WTC11 (cell line): Measurements from ENCODE around the gene NPAS3. TPM values are rescaled to one million over a fixed set of nuclear protein-coding genes. Genes with fewer than 3 reads are reported as not detected.

ENCODE experiments used
- ATAC-seq: fragments of 200-7000 bp; cut with Tn5 transposase; 2 replicates; pipeline ENCODE4 v1.10.0; 2021; ENCODE audit warnings: mild to moderate bottlenecking, moderate library complexity
- CTCF ChIA-PET: fragments of 300-600 bp; sonication (Branson Sonifier 250); formaldehyde crosslinking; loops from one replicate; lab custom pipeline; 2021; ENCODE audit warnings: antibody characterized with exemption; lab: Charles Lee
- POLR2A ChIA-PET: fragments of 350-600 bp; sonication (Branson Sonifier 250); formaldehyde crosslinking; loops from one replicate; lab custom pipeline; 2021; ENCODE audit warnings: antibody characterized with exemption; lab: Charles Lee
- DNase-seq: peaks from one replicate; pipeline ENCODE4 v3.0.0; 2021; ENCODE audit warnings: low spot score
- H3K27ac Mint-ChIP-seq: 2 replicates; pipeline ENCODE4 v1.8.0; 2021; ENCODE audit warnings: mixed read lengths
- H3K27me3 Mint-ChIP-seq: 2 replicates; pipeline ENCODE4 v1.8.0; 2021; ENCODE audit warnings: low read depth, mild to moderate bottlenecking, moderate library complexity, mixed read lengths
- H3K36me3 Mint-ChIP-seq: 2 replicates; pipeline ENCODE4 v1.8.0; 2021; ENCODE audit warnings: mixed read lengths
- H3K4me1 Mint-ChIP-seq: 2 replicates; pipeline ENCODE4 v1.8.0; 2022; ENCODE audit warnings: mixed read lengths
- H3K4me3 Mint-ChIP-seq: 2 replicates; pipeline ENCODE4 v1.8.0; 2021; ENCODE audit warnings: mild to moderate bottlenecking, moderate library complexity, mixed read lengths
- H3K9me3 Mint-ChIP-seq: 2 replicates; pipeline ENCODE4 v1.8.0; 2021; ENCODE audit warnings: mixed read lengths
- CBFB ChIP-seq: sonication (generic); formaldehyde crosslinking; IDR thresholded peaks from 2 replicates; pipeline ENCODE4 v1.8.1; 2022; ENCODE audit warnings: mild to moderate bottlenecking, low read depth, missing genetic modification reagents
- FOXK1 ChIP-seq: sonication (generic); formaldehyde crosslinking; IDR thresholded peaks from 2 replicates; pipeline ENCODE4 v1.8.0; 2022; ENCODE audit warnings: mild to moderate bottlenecking, moderate library complexity, missing genetic modification reagents
- FOXP1 ChIP-seq: sonication (generic); formaldehyde crosslinking; IDR thresholded peaks from 2 replicates; pipeline ENCODE4 v1.8.0; 2022; ENCODE audit warnings: missing genetic modification reagents, mild to moderate bottlenecking, moderate library complexity, borderline replicate concordance
- GABPB1 ChIP-seq: sonication (generic); formaldehyde crosslinking; IDR thresholded peaks from 2 replicates; pipeline ENCODE4 v1.8.1; 2023; ENCODE audit warnings: mild to moderate bottlenecking, missing genetic modification reagents
- NFE2L1 ChIP-seq: sonication (generic); formaldehyde crosslinking; IDR thresholded peaks from 2 replicates; pipeline ENCODE4 v1.8.1; 2023; ENCODE audit warnings: missing genetic modification reagents
- SMAD4 ChIP-seq: sonication (generic); formaldehyde crosslinking; IDR thresholded peaks from 2 replicates; pipeline ENCODE4 v1.8.0; 2022; ENCODE audit warnings: mild to moderate bottlenecking, missing genetic modification reagents
- TP53 ChIP-seq: sonication (generic); formaldehyde crosslinking; IDR thresholded peaks from 2 replicates; pipeline ENCODE4 v1.8.1; 2023; ENCODE audit warnings: mild to moderate bottlenecking, missing genetic modification reagents
- USF1 ChIP-seq: sonication (generic); formaldehyde crosslinking; IDR thresholded peaks from 2 replicates; pipeline ENCODE4 v1.8.0; 2022; ENCODE audit warnings: mild to moderate bottlenecking, missing genetic modification reagents
- ZNF219 ChIP-seq: sonication (generic); formaldehyde crosslinking; IDR thresholded peaks from 2 replicates; pipeline ENCODE4 v1.8.0; 2023; ENCODE audit warnings: missing genetic modification reagents, mild to moderate bottlenecking, borderline replicate concordance
- total RNA-seq: library from RNA; stranded (reverse); gene quantifications from 3 replicates; pipeline ENCODE4 v1.2.3, GENCODE V29; 2021
- TF ChIP-seq, protein P1 (sequence below): sonication (generic); formaldehyde crosslinking; IDR thresholded peaks from 2 replicates; pipeline ENCODE4 v1.8.1; 2023; ENCODE audit warnings: mild to moderate bottlenecking, missing genetic modification reagents, borderline replicate concordance
- TF ChIP-seq, protein P2 (sequence below): fragments of 250-450 bp; sonication (Bioruptor Pico); IDR thresholded peaks from 2 replicates; pipeline ENCODE4 v1.8.0; 2021; ENCODE audit warnings: mild to moderate bottlenecking
- TF ChIP-seq, protein P3 (sequence below): sonication (generic); formaldehyde crosslinking; conservative IDR thresholded peaks from 2 replicates; pipeline ENCODE4 v1.8.1; 2023; ENCODE audit warnings: mild to moderate bottlenecking, low read depth, missing genetic modification reagents, moderate library complexity
- TF ChIP-seq, protein P4 (sequence below): fragments of 250-450 bp; sonication (Bioruptor Pico); IDR thresholded peaks from 2 replicates; pipeline ENCODE4 v1.9.0; 2021; ENCODE audit warnings: mild to moderate bottlenecking, borderline replicate concordance

The NPAS3 gene
- total RNA-seq, 1 experiment from 2014 or later = 3.2 TPM

- TF ChIP-seq, protein P1, sequence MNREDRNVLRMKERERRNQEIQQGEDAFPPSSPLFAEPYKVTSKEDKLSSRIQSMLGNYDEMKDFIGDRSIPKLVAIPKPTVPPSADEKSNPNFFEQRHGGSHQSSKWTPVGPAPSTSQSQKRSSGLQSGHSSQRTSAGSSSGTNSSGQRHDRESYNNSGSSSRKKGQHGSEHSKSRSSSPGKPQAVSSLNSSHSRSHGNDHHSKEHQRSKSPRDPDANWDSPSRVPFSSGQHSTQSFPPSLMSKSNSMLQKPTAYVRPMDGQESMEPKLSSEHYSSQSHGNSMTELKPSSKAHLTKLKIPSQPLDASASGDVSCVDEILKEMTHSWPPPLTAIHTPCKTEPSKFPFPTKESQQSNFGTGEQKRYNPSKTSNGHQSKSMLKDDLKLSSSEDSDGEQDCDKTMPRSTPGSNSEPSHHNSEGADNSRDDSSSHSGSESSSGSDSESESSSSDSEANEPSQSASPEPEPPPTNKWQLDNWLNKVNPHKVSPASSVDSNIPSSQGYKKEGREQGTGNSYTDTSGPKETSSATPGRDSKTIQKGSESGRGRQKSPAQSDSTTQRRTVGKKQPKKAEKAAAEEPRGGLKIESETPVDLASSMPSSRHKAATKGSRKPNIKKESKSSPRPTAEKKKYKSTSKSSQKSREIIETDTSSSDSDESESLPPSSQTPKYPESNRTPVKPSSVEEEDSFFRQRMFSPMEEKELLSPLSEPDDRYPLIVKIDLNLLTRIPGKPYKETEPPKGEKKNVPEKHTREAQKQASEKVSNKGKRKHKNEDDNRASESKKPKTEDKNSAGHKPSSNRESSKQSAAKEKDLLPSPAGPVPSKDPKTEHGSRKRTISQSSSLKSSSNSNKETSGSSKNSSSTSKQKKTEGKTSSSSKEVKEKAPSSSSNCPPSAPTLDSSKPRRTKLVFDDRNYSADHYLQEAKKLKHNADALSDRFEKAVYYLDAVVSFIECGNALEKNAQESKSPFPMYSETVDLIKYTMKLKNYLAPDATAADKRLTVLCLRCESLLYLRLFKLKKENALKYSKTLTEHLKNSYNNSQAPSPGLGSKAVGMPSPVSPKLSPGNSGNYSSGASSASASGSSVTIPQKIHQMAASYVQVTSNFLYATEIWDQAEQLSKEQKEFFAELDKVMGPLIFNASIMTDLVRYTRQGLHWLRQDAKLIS (CRISPR knock-in tag) = no peak
- TF ChIP-seq SMAD4 (CRISPR knock-in tag) = no peak
- TF ChIP-seq, protein P2, sequence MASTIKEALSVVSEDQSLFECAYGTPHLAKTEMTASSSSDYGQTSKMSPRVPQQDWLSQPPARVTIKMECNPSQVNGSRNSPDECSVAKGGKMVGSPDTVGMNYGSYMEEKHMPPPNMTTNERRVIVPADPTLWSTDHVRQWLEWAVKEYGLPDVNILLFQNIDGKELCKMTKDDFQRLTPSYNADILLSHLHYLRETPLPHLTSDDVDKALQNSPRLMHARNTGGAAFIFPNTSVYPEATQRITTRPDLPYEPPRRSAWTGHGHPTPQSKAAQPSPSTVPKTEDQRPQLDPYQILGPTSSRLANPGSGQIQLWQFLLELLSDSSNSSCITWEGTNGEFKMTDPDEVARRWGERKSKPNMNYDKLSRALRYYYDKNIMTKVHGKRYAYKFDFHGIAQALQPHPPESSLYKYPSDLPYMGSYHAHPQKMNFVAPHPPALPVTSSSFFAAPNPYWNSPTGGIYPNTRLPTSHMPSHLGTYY = no peak
- TF ChIP-seq, protein P3, sequence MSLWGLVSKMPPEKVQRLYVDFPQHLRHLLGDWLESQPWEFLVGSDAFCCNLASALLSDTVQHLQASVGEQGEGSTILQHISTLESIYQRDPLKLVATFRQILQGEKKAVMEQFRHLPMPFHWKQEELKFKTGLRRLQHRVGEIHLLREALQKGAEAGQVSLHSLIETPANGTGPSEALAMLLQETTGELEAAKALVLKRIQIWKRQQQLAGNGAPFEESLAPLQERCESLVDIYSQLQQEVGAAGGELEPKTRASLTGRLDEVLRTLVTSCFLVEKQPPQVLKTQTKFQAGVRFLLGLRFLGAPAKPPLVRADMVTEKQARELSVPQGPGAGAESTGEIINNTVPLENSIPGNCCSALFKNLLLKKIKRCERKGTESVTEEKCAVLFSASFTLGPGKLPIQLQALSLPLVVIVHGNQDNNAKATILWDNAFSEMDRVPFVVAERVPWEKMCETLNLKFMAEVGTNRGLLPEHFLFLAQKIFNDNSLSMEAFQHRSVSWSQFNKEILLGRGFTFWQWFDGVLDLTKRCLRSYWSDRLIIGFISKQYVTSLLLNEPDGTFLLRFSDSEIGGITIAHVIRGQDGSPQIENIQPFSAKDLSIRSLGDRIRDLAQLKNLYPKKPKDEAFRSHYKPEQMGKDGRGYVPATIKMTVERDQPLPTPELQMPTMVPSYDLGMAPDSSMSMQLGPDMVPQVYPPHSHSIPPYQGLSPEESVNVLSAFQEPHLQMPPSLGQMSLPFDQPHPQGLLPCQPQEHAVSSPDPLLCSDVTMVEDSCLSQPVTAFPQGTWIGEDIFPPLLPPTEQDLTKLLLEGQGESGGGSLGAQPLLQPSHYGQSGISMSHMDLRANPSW (CRISPR knock-in tag) = no peak
- TF ChIP-seq, all 79 proteins: peak for 0
Measured at GRCh38 chr14:33509454-33509853, 570.8 kb downstream of the NPAS3 start (continued).

GRCh38 chr14:33510063-33510481 is 571.4 kb downstream of the NPAS3 start:
- no peaks in the 10 kb centered on the region for H3K36me3 Mint-ChIP-seq
- TF ChIP-seq CBFB (no peak), USF1 (no peak)
- TF ChIP-seq, all 79 proteins: peak for 0
- ChIA-PET CTCF (no interaction called here), POLR2A (no interaction called here)
- ATAC-seq = no peak
- H3K27ac Mint-ChIP-seq = no peak overlapping the region; the same call in 1 of the 2 replicates
- H3K4me1 Mint-ChIP-seq = peaks cover 6% of the 10 kb centered on the region
- H3K27me3 Mint-ChIP-seq = no peaks in the 10 kb centered on the region
- DNase-seq = no peak
- H3K9me3 Mint-ChIP-seq = no peaks in the 10 kb centered on the region
- no peak overlapping the region for H3K4me3 Mint-ChIP-seq

DNA sequence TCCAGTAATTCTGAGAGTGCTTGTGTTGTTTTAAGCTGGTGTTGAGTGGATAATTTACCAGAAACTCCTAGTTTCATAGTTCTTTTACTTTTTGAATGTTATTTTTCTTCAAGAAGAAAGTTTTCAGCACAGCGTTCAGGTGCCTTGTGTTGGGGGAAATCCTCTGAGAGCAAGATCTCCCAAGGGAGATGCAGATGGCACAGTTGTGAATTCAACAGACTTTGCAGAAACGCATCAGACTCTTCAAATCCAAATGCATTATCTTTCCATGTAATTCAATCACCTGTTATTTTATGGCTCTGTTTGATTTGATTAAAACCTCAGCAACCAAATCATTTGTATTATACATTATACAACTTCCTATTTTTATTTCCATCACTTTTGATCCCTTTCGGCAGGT is 572.3 kb downstream of the NPAS3 start:
- ATAC-seq (no peak), DNase-seq (no peak)
- Mint-ChIP-seq H3K4me1 (peaks cover 6% of the 10 kb centered on the region), H3K27ac (no peak overlapping the region), H3K4me3 (no peak overlapping the region), H3K27me3 (no peaks in the 10 kb centered on the region), H3K36me3 (no peaks in the 10 kb centered on the region), H3K9me3 (no peaks in the 10 kb centered on the region)
- TF ChIP-seq TP53 (CRISPR knock-in tag) (no peak), FOXP1 (CRISPR knock-in tag) (no peak), GABPB1 (CRISPR knock-in tag) (no peak), ZNF219 (CRISPR knock-in tag) (no peak), FOXK1 (CRISPR knock-in tag) (no peak), NFE2L1 (CRISPR knock-in tag) (no peak)
- TF ChIP-seq, protein P4, sequence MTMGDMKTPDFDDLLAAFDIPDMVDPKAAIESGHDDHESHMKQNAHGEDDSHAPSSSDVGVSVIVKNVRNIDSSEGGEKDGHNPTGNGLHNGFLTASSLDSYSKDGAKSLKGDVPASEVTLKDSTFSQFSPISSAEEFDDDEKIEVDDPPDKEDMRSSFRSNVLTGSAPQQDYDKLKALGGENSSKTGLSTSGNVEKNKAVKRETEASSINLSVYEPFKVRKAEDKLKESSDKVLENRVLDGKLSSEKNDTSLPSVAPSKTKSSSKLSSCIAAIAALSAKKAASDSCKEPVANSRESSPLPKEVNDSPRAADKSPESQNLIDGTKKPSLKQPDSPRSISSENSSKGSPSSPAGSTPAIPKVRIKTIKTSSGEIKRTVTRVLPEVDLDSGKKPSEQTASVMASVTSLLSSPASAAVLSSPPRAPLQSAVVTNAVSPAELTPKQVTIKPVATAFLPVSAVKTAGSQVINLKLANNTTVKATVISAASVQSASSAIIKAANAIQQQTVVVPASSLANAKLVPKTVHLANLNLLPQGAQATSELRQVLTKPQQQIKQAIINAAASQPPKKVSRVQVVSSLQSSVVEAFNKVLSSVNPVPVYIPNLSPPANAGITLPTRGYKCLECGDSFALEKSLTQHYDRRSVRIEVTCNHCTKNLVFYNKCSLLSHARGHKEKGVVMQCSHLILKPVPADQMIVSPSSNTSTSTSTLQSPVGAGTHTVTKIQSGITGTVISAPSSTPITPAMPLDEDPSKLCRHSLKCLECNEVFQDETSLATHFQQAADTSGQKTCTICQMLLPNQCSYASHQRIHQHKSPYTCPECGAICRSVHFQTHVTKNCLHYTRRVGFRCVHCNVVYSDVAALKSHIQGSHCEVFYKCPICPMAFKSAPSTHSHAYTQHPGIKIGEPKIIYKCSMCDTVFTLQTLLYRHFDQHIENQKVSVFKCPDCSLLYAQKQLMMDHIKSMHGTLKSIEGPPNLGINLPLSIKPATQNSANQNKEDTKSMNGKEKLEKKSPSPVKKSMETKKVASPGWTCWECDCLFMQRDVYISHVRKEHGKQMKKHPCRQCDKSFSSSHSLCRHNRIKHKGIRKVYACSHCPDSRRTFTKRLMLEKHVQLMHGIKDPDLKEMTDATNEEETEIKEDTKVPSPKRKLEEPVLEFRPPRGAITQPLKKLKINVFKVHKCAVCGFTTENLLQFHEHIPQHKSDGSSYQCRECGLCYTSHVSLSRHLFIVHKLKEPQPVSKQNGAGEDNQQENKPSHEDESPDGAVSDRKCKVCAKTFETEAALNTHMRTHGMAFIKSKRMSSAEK = no peak
- POLR2A ChIA-PET = no interaction called here
- CTCF ChIA-PET = no interaction called here
